Neuronal stem cell (in vitro differentiated cells): ENCODE measurements around the gene TREX2.

ENCODE experiments used
- DNase-seq: peaks from one replicate; pipeline ENCODE4 v3.0.0-alpha.2; 2013; ENCODE audit warnings: low spot score
- H2AFZ ChIP-seq: one replicate; pipeline ENCODE4 v1.6.1; 2013; ENCODE audit warnings: mild to moderate bottlenecking, low read length, inconsistent platforms
- H2AK5ac ChIP-seq: 2 replicates; pipeline ENCODE4 v1.6.1; 2013; ENCODE audit warnings: low read depth, mild to moderate bottlenecking, inconsistent platforms, low read length, moderate library complexity, mixed read lengths
- H2BK120ac ChIP-seq: 2 replicates; pipeline ENCODE4 v1.6.1; 2013; ENCODE audit warnings: low read depth, mild to moderate bottlenecking, inconsistent platforms, low read length, moderate library complexity, mixed read lengths
- H2BK12ac ChIP-seq: one replicate; pipeline ENCODE4 v1.6.1; 2013; ENCODE audit warnings: low read length, inconsistent platforms
- H2BK15ac ChIP-seq: 2 replicates; pipeline ENCODE4 v1.6.1; 2013; ENCODE audit warnings: mild to moderate bottlenecking, low read length, inconsistent platforms, mixed read lengths
- H2BK5ac ChIP-seq: one replicate; pipeline ENCODE4 v1.6.1; 2013; ENCODE audit warnings: inconsistent platforms, mild to moderate bottlenecking, low read length, moderate library complexity
- H3K14ac ChIP-seq: one replicate; pipeline ENCODE4 v1.6.1; 2013; ENCODE audit warnings: low read length, inconsistent platforms
- H3K18ac ChIP-seq: 2 replicates; pipeline ENCODE4 v1.6.1; 2013; ENCODE audit warnings: low read length, inconsistent platforms
- H3K23ac ChIP-seq: 2 replicates; pipeline ENCODE4 v1.6.1; 2013; ENCODE audit warnings: low read depth, mild to moderate bottlenecking, mixed read lengths, low read length, inconsistent platforms; ENCODE audit not compliant: poor library complexity
- H3K27ac ChIP-seq: replicated peaks from 3 replicates; pipeline ENCODE4 v1.5.1; 2013; ENCODE audit warnings: low read length, inconsistent platforms
- H3K27me3 ChIP-seq, 3 experiments: 2 replicates each; pipeline ENCODE4 v1.6.1; 2013; ENCODE audit warnings: low read length in 3 of 3, mild to moderate bottlenecking in 2 of 3, inconsistent platforms in 1 of 3, low read depth in 1 of 3, mixed read lengths in 1 of 3, moderate library complexity in 1 of 3; ENCODE audit not compliant: control insufficient read depth in 3 of 3, insufficient read depth in 3 of 3
- H3K36me3 ChIP-seq, 2 donors: replicated peaks in 1 of 2; 2 replicates each; pipeline ENCODE4 v1.6.1; 2013; ENCODE audit warnings: low read length in 2 of 2; ENCODE audit not compliant: control insufficient read depth in 2 of 2, insufficient read depth in 2 of 2
- H3K4ac ChIP-seq: 2 replicates; pipeline ENCODE4 v1.6.1; 2013; ENCODE audit warnings: inconsistent platforms, mild to moderate bottlenecking, low read length, moderate library complexity
- H3K4me1 ChIP-seq, 2 donors: 1 replicate in 1 of 2; 2 replicates in 1 of 2; pipeline ENCODE4 v1.6.1; 2013; ENCODE audit warnings: low read length in 2 of 2, low read depth in 1 of 2; ENCODE audit not compliant: control insufficient read depth in 2 of 2, insufficient read depth in 1 of 2
- H3K4me2 ChIP-seq: one replicate; pipeline ENCODE4 v1.6.1; 2013; ENCODE audit warnings: mild to moderate bottlenecking, low read length, inconsistent platforms; ENCODE audit not compliant: insufficient read depth, poor library complexity, severe bottlenecking
- H3K4me3 ChIP-seq, 2 donors: 2 replicates each; pipeline ENCODE4 v1.5.1; 2013; ENCODE audit warnings: low read length in 2 of 2, mild to moderate bottlenecking in 2 of 2, inconsistent platforms in 1 of 2, moderate library complexity in 1 of 2
- H3K79me1 ChIP-seq: one replicate; pipeline ENCODE4 v1.6.1; 2013; ENCODE audit warnings: low read depth, mild to moderate bottlenecking, inconsistent platforms, low read length, moderate library complexity
- H3K9ac ChIP-seq: one replicate; pipeline ENCODE4 v1.6.1; 2013; ENCODE audit warnings: mild to moderate bottlenecking, low read depth, low read length, inconsistent platforms; ENCODE audit not compliant: poor library complexity
- H3K9me3 ChIP-seq, 2 donors: replicated peaks in 1 of 2; 2 replicates each; pipeline versions ENCODE3 to v1.6.1; 2013; ENCODE audit warnings: low read length in 2 of 2, mild to moderate bottlenecking in 2 of 2, inconsistent platforms in 1 of 2, low read depth in 1 of 2, mixed read lengths in 1 of 2, moderate library complexity in 1 of 2; ENCODE audit not compliant: control insufficient read depth in 2 of 2, insufficient read depth in 1 of 2
- H4K8ac ChIP-seq: one replicate; pipeline ENCODE4 v1.6.1; 2013; ENCODE audit warnings: low read depth, mild to moderate bottlenecking, inconsistent platforms, low read length, moderate library complexity
- H4K91ac ChIP-seq: one replicate; pipeline ENCODE4 v1.6.1; 2013; ENCODE audit warnings: low read length, low read depth, mild to moderate bottlenecking, inconsistent platforms; ENCODE audit not compliant: poor library complexity
- WGBS, 2 donors: extraction: QIAGEN DNeasy Blood & Tissue Kit; methylation state at CpG; one replicate each; pipeline ENCODE4 v1.1.7; 2013; ENCODE audit warnings: missing lambda C conversion rate in 2 of 2, mixed read lengths in 1 of 2; ENCODE audit not compliant: insufficient read length in 2 of 2, insufficient replicate concordance in 1 of 2; ENCODE audit errors: extremely low coverage in 2 of 2; 5-methylcytosine and 5-hydroxymethylcytosine counted together

Gene TREX2

DNA sequence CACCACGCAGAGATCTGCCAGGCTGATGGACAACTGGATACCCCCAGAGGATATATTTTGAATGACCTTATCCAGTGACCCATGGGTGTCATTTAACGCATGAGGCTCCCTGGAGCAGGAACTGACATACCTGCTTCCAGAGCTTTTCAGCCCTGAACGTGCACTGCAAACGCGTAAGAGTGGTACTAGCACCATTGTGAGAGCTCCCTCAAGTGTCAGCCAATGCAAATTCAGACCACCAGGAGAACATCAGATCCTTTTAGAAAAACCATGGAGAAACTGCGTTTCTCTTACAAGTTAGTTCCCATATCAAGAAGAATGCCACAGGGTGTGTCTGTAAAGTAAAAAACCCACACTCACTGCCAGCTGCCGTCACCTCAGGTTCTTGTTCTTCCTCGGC, 7.3 kb downstream of the TREX2 start:
- Histone ChIP-seq H3K9me3 (no peaks in the 10 kb centered on the region), H2BK120ac (no peak overlapping the region), H2AK5ac (no peak overlapping the region), H3K4ac (no peak overlapping the region), H3K14ac (no peak overlapping the region), H2AFZ (no peak overlapping the region), H3K18ac (no peak overlapping the region), H2BK5ac (no peak overlapping the region), H3K4me2 (no peak overlapping the region), H3K4me3 (no peak overlapping the region), H3K27ac (no peak overlapping the region), H2BK12ac (no peak overlapping the region), H2BK15ac (no peak overlapping the region), H4K91ac (no peak overlapping the region), H3K27me3 (peaks cover 0 to 18% (median 0%) of the 10 kb centered on the region in 3 experiments), H3K9ac (no peak overlapping the region), H3K4me1 (no peaks in the 10 kb centered on the region), H3K79me1 (no peaks in the 10 kb centered on the region), H3K36me3 (no peaks in the 10 kb centered on the region), H4K8ac (no peak overlapping the region), H3K23ac (no peak overlapping the region)
- WGBS, 2 donors = no CpG with 5 or more reads among the region's 8 CpGs
- DNase-seq = no peak

DNA sequence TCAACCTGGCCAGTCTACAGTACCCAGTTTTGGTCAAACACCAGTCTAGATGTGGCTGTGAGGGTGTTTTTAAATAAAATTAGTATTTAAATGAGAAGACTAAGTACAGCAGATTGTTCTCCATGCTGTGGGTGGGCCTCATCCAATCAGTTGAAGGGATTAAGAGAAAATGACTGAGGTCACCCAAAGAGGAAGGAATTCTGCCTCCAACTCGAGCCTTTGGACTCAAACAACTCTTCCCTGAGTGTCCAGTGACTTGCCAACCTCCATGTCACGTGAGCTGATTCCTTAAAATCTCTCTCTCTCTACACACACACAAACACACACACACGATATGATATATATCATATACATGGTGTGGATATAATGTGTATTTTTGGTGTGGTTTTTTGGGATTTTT, 10.0 kb downstream of the TREX2 start:
- H3K9ac ChIP-seq = no peak overlapping the region
- H4K8ac ChIP-seq = no peak overlapping the region
- no peaks in the 10 kb centered on the region for H3K79me1 ChIP-seq
- H2BK12ac ChIP-seq = no peak overlapping the region
- no peak overlapping the region for H2BK5ac ChIP-seq
- H3K27me3 ChIP-seq = peaks cover 0 to 18% (median 0%) of the 10 kb centered on the region in 3 experiments
- no peak overlapping the region for H2BK120ac ChIP-seq
- H3K14ac ChIP-seq = no peak overlapping the region
- H3K4me3 ChIP-seq = no peak overlapping the region
- H2AK5ac ChIP-seq = no peak overlapping the region
- DNase-seq = no peak
- H3K23ac ChIP-seq = no peak overlapping the region
- H2AFZ ChIP-seq = no peak overlapping the region
- no peaks in the 10 kb centered on the region for H3K36me3 ChIP-seq
- no peak overlapping the region for H4K91ac ChIP-seq
- no peak overlapping the region for H2BK15ac ChIP-seq
- no peaks in the 10 kb centered on the region for H3K4me1 ChIP-seq
- no peaks in the 10 kb centered on the region for H3K9me3 ChIP-seq
- H3K4ac ChIP-seq = no peak overlapping the region
- WGBS, 2 donors = no CpG with 5 or more reads among the region's 3 CpGs
- H3K18ac ChIP-seq = no peak overlapping the region
- no peak overlapping the region for H3K27ac ChIP-seq
- H3K4me2 ChIP-seq = no peak overlapping the region

DNA sequence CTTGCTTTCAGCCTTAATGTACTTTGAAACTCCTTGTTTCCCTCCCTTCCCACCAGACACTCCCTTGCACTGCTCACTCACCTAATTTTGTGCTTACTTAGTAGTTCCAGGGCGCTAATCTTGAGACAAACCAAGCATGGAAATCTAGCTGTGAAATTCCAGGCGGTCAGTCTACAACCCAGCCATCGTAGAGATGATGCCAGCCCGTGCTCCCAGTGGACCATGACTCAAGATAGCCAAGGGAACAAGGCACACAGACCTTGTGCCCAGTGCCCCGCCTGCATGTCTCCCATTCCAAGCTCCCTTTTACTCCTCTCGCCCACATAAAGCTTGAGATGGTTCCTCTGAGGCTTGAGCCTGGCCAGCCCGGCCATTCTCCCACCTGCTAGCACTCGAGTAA, 11.1 kb downstream of the TREX2 start:
- Histone ChIP-seq H3K36me3 (no peaks in the 10 kb centered on the region), H2BK15ac (no peak overlapping the region), H2AFZ (no peak overlapping the region), H2BK120ac (no peak overlapping the region), H3K9me3 (no peaks in the 10 kb centered on the region), H3K4me3 (no peak overlapping the region), H3K23ac (no peak overlapping the region), H2AK5ac (no peak overlapping the region), H3K4me2 (no peak overlapping the region), H2BK12ac (no peak overlapping the region), H4K91ac (no peak overlapping the region), H3K14ac (no peak overlapping the region), H3K4ac (no peak overlapping the region), H3K27ac (no peak overlapping the region), H3K27me3 (peaks cover 0 to 15% (median 0%) of the 10 kb centered on the region in 3 experiments), H2BK5ac (no peak overlapping the region), H3K9ac (no peak overlapping the region), H3K18ac (no peak overlapping the region), H4K8ac (no peak overlapping the region), H3K79me1 (no peaks in the 10 kb centered on the region), H3K4me1 (no peaks in the 10 kb centered on the region)
- no CpG with 5 or more reads among the region's 8 CpGs for WGBS, 2 donors
- no peak for DNase-seq

DNA sequence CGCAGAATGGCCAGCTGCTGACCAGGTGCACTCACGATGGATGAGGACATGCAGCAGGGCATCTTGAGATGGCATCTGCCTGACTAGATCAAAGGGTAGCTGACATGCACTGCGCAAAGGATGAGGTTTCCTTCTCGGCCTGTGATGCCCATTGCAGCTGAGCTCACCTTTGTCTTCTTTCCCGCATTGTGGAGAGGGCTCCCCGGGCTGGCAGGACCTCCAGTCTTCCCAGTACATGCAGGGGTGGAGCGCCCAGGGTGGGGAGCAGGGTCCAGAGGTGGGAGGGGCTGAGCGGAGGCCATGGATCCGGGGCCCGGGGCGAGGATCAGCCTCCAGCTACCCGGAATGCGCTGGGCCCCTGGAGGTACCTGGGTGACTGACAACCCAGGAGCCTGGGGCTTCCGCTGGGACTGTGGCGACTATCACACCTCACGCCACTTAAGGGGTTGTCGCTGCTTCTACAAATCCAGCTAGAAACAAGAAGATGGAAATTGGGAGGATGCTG, 12.0 kb downstream of the TREX2 start:
- no CpG with 5 or more reads among the region's 17 CpGs for WGBS, 2 donors
- no peak overlapping the region for H3K18ac ChIP-seq
- no peak overlapping the region for H3K4ac ChIP-seq
- no peaks in the 10 kb centered on the region for H3K36me3 ChIP-seq
- no peak overlapping the region for H4K91ac ChIP-seq
- DNase-seq = no peak
- H3K9ac ChIP-seq = no peak overlapping the region
- H3K79me1 ChIP-seq = no peaks in the 10 kb centered on the region
- H2BK15ac ChIP-seq = no peak overlapping the region
- H2BK5ac ChIP-seq = no peak overlapping the region
- no peak overlapping the region for H3K23ac ChIP-seq
- H3K14ac ChIP-seq = no peak overlapping the region
- no peak overlapping the region for H2BK12ac ChIP-seq
- H3K4me3 ChIP-seq = no peak overlapping the region
- H2AK5ac ChIP-seq = no peak overlapping the region
- H3K27me3 ChIP-seq = peaks cover 0 to 15% (median 0%) of the 10 kb centered on the region in 3 experiments
- H2BK120ac ChIP-seq = no peak overlapping the region
- no peaks in the 10 kb centered on the region for H3K9me3 ChIP-seq
- no peaks in the 10 kb centered on the region for H3K4me1 ChIP-seq
- H3K27ac ChIP-seq = no peak overlapping the region
- H4K8ac ChIP-seq = no peak overlapping the region
- no peak overlapping the region for H3K4me2 ChIP-seq
- no peak overlapping the region for H2AFZ ChIP-seq
